Glomerular visceral epithelial cell (primary cell): Measurements from ENCODE around the gene SPAG9.
"Not testable (repeated sequence)": the region's sequence is repeated elsewhere in the genome, so short reads cannot be mapped to it uniquely, and the experiment has no call there.

Source experiments
- DNase-seq: peaks from one replicate; pipeline ENCODE4 v3.0.0-alpha.2; 2016; ENCODE audit errors: extremely low spot score

Gene SPAG9

GRCh38 chr17:51142597-51142996, 21.9 kb upstream of the SPAG9 start:
- no peak for DNase-seq

GRCh38 chr17:51135956-51136355, 15.3 kb upstream of the SPAG9 start:
- DNase-seq, result no peak

GRCh38 chr17:51133365-51133764, 12.7 kb upstream of the SPAG9 start:
- no peak for DNase-seq

GRCh38 chr17:51132964-51133319, 12.3 kb upstream of the SPAG9 start:
- DNase-seq, result peak; percentile 18

- DNase-seq, result no peak
Observed at GRCh38 chr17:51128076-51128475, 7.4 kb upstream of the SPAG9 start.

- DNase-seq, result no peak
Observed at GRCh38 chr17:51124640-51125503, 4.2 kb upstream of the SPAG9 start.

GRCh38 chr17:51122473-51123115, 1.9 kb upstream of the SPAG9 start:
- not testable (repeated sequence) for DNase-seq

- peak; percentile 96 for DNase-seq
Observed at GRCh38 chr17:51121620-51122472, 1.2 kb upstream of the SPAG9 start.

GRCh38 chr17:51120357-51120738, 320 bp downstream of the SPAG9 start:
- peak; percentile 46 for DNase-seq

GRCh38 chr17:51119415-51120356, 982 bp downstream of the SPAG9 start:
- DNase-seq, result peak; percentile 37

- no peak for DNase-seq
Observed at GRCh38 chr17:51118330-51119195, 2.1 kb downstream of the SPAG9 start.

- no peak for DNase-seq
Observed at GRCh38 chr17:51115179-51115578, 5.5 kb downstream of the SPAG9 start.

- DNase-seq, result peak; percentile 80
Observed at GRCh38 chr17:51112303-51113222, 8.1 kb downstream of the SPAG9 start.

GRCh38 chr17:51107778-51108177, 12.9 kb downstream of the SPAG9 start:
- DNase-seq, result no peak

- no peak for DNase-seq
Observed at GRCh38 chr17:51103451-51103850, 17.2 kb downstream of the SPAG9 start.

GRCh38 chr17:51103050-51103449, 17.6 kb downstream of the SPAG9 start:
- DNase-seq, result peak; percentile 36

GRCh38 chr17:51097708-51098446, 22.8 kb downstream of the SPAG9 start:
- DNase-seq, result no peak

- DNase-seq, result no peak
Observed at GRCh38 chr17:51091635-51092034, 29.0 kb downstream of the SPAG9 start.
